Heart left ventricle (tissue), 16 donors: ENCODE measurements around the gene ARHGAP15. TPM values are rescaled to one million over a fixed set of nuclear protein-coding genes. Genes with fewer than 3 reads are reported as not detected.

Experiments used
- ATAC-seq, 4 donors: fragments of 200-7000 bp; cut with Tn5 transposase; one replicate each; pipeline ENCODE4 v1.9.1; 2020 to 2022; ENCODE audit warnings: moderate library complexity in 4 of 4, mild to moderate bottlenecking in 3 of 4, moderate number of reproducible peaks in 1 of 4
- DNase-seq, 5 donors: peaks; one replicate each; pipeline ENCODE4 v3.0.0-alpha.2; 2020
- H3K27ac ChIP-seq, 12 donors: fragments of 200-600 bp; sonication (generic) in 4 of 12; one replicate each; pipeline versions ENCODE4 v1.5.0 to v1.8.0; 2016 to 2022; ENCODE audit warnings: mild to moderate bottlenecking in 2 of 12
- H3K27me3 ChIP-seq, 9 donors: fragments of 200-600 bp; sonication (generic) in 2 of 9; one replicate each; pipeline versions ENCODE4 v1.5.1 to v1.8.0; 2016 to 2022; ENCODE audit warnings: mild to moderate bottlenecking in 3 of 9
- H3K36me3 ChIP-seq, 9 donors: fragments of 200-600 bp; sonication (generic) in 2 of 9; one replicate each; pipeline versions ENCODE4 v1.5.0 to v1.8.0; 2018 to 2022; ENCODE audit warnings: mild to moderate bottlenecking in 2 of 9
- H3K4me1 ChIP-seq, 12 donors: fragments of 200-600 bp; sonication (generic) in 4 of 12; one replicate each; pipeline versions ENCODE4 v1.5.0 to v1.8.0; 2016 to 2022; ENCODE audit warnings: mild to moderate bottlenecking in 3 of 12
- H3K4me3 ChIP-seq, 12 donors: fragments of 200-600 bp; sonication (generic) in 4 of 12; one replicate each; pipeline versions ENCODE4 v1.5.0 to v1.8.0; 2017 to 2022; ENCODE audit warnings: mild to moderate bottlenecking in 9 of 12, moderate library complexity in 4 of 12
- H3K9me3 ChIP-seq, 12 donors: fragments of 200-600 bp; sonication (generic) in 4 of 12; one replicate each; pipeline versions ENCODE4 v1.5.0 to v1.8.0; 2016 to 2022; ENCODE audit warnings: mild to moderate bottlenecking in 1 of 12
- CTCF ChIP-seq, 12 donors: fragments of 200-600 bp; sonication (generic) in 4 of 12; IDR thresholded peaks; one replicate each; pipeline versions ENCODE4 v1.5.0 to v1.8.0; 2018 to 2022; ENCODE audit warnings: antibody characterized with exemption in 12 of 12, mild to moderate bottlenecking in 5 of 12
- POLR2A ChIP-seq, 2 donors: fragments of 450-650 bp; IDR thresholded peaks; one replicate each; pipeline ENCODE4 v1.6.1; 2017; ENCODE audit warnings: antibody characterized with exemption in 2 of 2, mild to moderate bottlenecking in 2 of 2, moderate library complexity in 2 of 2
- WGBS, 4 donors: extraction: QIAGEN DNeasy Blood & Tissue Kit in 2 of 4; methylation state at CpG; one replicate each; pipeline versions ENCODE4 v1.1.5 to v1.1.7; 2013 to 2018; 5-methylcytosine and 5-hydroxymethylcytosine counted together
- intact Hi-C, 10 donors: fragments of 100-400 bp; cut with DNase I; formaldehyde crosslinking; loops; one replicate each; pipeline versions ENCODE4 v1.11.1 to v1.14.2; 2022
- polyA plus RNA-seq, 2 donors: library from polyadenylated mRNA; stranded (reverse); fragments of 200-250 nt; gene quantifications; one replicate each; pipeline ENCODE4 v1.2.3, GENCODE V29; 2013
- total RNA-seq, 9 donors: library from RNA; depleted of rRNA in 2 of 9; stranded (reverse); fragments of >200 nt in 2 of 9; fragmentation: NEBNext Ultra II Directional in 3 of 9; extraction: Animal tissue kit (Norgen Biotek cat#: 25700) in 3 of 9; gene quantifications; one replicate each; pipeline versions ENCODE4 v1.1.0 to v1.2.4, GENCODE V29; 2016 to 2023
- donor health status: ischemic (EF 13 %, LVEDD 7.1; RV severe dilation, severe dysfunction).
- donor health status: healthy with polysubstance abuse.
- donor health status: DM: no; HTN: yes; CAD: no.
- donor health status: DM: no; HTN: no; CAD: no.
- donor health status: ischemic (EF 25% LVEDD 6.9; RV normal size, moderate dysfunction).
- donor health status: ischemic (EF 25% LVEDD 5.7; RV mildly dilated, moderate dysfunction).
- donor health status: healthy.
- donor health status: DM: yes; HTN: yes; CAD: no.
- donor health status: ischemic (EF 35%, LVEDD 5.7; RV mildly dilated, moderate dysfunction).
- donor health status: nonischemic (EF 11% LVEDD 7.7; RV severe dilation, severe dysfunction).
- donor health status: DM: yes; HTN: yes; CAD: no.
- donor health status: PGD.
- donor health status: ischemic (EF 29% LVEDD 5.4; RV normal size, mild dysfunction).
- donor health status: nonischemic (EF 23%, LVEDD 6.1; RV moderate dilation, normal function).

Gene ARHGAP15
- total and polyA plus RNA-seq, 11 donors, result 1.3 to 8.7 (median 3.3) TPM

- no peaks in the 10 kb centered on the region for H3K9me3 ChIP-seq
- WGBS, 4 donors, result 87 to 91% (median 88%) methylated on average over 2 of the region's 2 CpGs
- TF ChIP-seq POLR2A (IDR thresholded peaks at IDR 0.05) (no peak), CTCF (IDR thresholded peaks at IDR 0.05) (no peak)
- H3K27ac ChIP-seq, result no peak overlapping the region
- no peaks in the 10 kb centered on the region for H3K27me3 ChIP-seq
- ATAC-seq (no peak), DNase-seq (no peak)
- no peaks in the 10 kb centered on the region for H3K36me3 ChIP-seq
- no peaks in the 10 kb centered on the region for H3K4me1 ChIP-seq
- intact Hi-C loops, result no loop called here
- H3K4me3 ChIP-seq, result no peak overlapping the region
Observed at GRCh38 chr2:143341478-143341877, 212.3 kb downstream of the ARHGAP15 start.

- H3K36me3 ChIP-seq, result no peaks in the 10 kb centered on the region
- TF ChIP-seq POLR2A (IDR thresholded peaks at IDR 0.05) (no peak), CTCF (IDR thresholded peaks at IDR 0.05) (no peak)
- H3K9me3 ChIP-seq, result no peaks in the 10 kb centered on the region
- H3K27ac ChIP-seq, result no peak overlapping the region
- WGBS, 4 donors, result 85 to 95% (median 92%) methylated on average over 2 of the region's 2 CpGs
- no peak overlapping the region for H3K4me3 ChIP-seq
- intact Hi-C loops, result no loop called here
- DNase-seq, result no peak
- ATAC-seq, result no peak
- H3K27me3 ChIP-seq, result no peaks in the 10 kb centered on the region
- H3K4me1 ChIP-seq, result no peaks in the 10 kb centered on the region
Observed at GRCh38 chr2:143344780-143345179, 215.6 kb downstream of the ARHGAP15 start.

GRCh38 chr2:143345887-143346787 is 216.9 kb downstream of the ARHGAP15 start:
- Histone ChIP-seq H3K4me1 (no peaks in the 10 kb centered on the region), H3K27me3 (no peaks in the 10 kb centered on the region), H3K9me3 (no peaks in the 10 kb centered on the region), H3K4me3 (no peak overlapping the region), H3K36me3 (no peaks in the 10 kb centered on the region), H3K27ac (no peak overlapping the region)
- no peak for TF ChIP-seq CTCF (IDR thresholded peaks at IDR 0.05)
- TF ChIP-seq POLR2A (IDR thresholded peaks at IDR 0.05), result no peak
- DNase-seq (no peak), ATAC-seq (no peak)
- WGBS, 4 donors, result 70 to 78% (median 74%) methylated on average over 9 of the region's 9 CpGs
- intact Hi-C loops, result no loop called here

- Histone ChIP-seq H3K27me3 (no peaks in the 10 kb centered on the region), H3K9me3 (no peaks in the 10 kb centered on the region), H3K4me1 (no peaks in the 10 kb centered on the region), H3K36me3 (no peaks in the 10 kb centered on the region), H3K4me3 (no peak overlapping the region), H3K27ac (no peak overlapping the region)
- ATAC-seq (no peak), DNase-seq (no peak)
- 69 to 79% (median 70%) methylated on average over 10 of the region's 10 CpGs for WGBS, 4 donors
- intact Hi-C loops, result no loop called here
- TF ChIP-seq POLR2A (IDR thresholded peaks at IDR 0.05) (no peak), CTCF (IDR thresholded peaks at IDR 0.05) (no peak)
Observed at GRCh38 chr2:143347271-143347695, 218.1 kb downstream of the ARHGAP15 start.
